Trophoblast cell (in vitro differentiated cells and primary cell): Measurements from ENCODE around the gene VTI1A.

Experiments used
- DNase-seq, 2 donors: peaks; one replicate each; pipeline ENCODE4 v3.0.0-alpha.2; 2016
- H2AFZ ChIP-seq: 2 replicates; pipeline ENCODE4 v1.6.1; 2013; ENCODE audit warnings: low read length, moderate library complexity, mild to moderate bottlenecking; ENCODE audit not compliant: insufficient read depth, poor library complexity
- H2AK5ac ChIP-seq: 2 replicates; pipeline ENCODE4 v1.6.1; 2013; ENCODE audit warnings: mild to moderate bottlenecking, low read length
- H2BK120ac ChIP-seq: 2 replicates; pipeline ENCODE4 v1.6.1; 2013; ENCODE audit warnings: low read length, mild to moderate bottlenecking, moderate library complexity; ENCODE audit not compliant: insufficient read depth, poor library complexity
- H2BK12ac ChIP-seq: 2 replicates; pipeline ENCODE4 v1.6.1; 2013; ENCODE audit warnings: mild to moderate bottlenecking, low read length, moderate library complexity
- H2BK5ac ChIP-seq: 2 replicates; pipeline ENCODE4 v1.6.1; 2013; ENCODE audit warnings: low read length, low read depth, moderate library complexity, mild to moderate bottlenecking; ENCODE audit not compliant: poor library complexity
- H3K14ac ChIP-seq: 2 replicates; pipeline ENCODE4 v1.6.1; 2013; ENCODE audit warnings: mild to moderate bottlenecking, low read length
- H3K18ac ChIP-seq: 2 replicates; pipeline ENCODE4 v1.6.1; 2013; ENCODE audit warnings: mild to moderate bottlenecking, low read length
- H3K23ac ChIP-seq: 2 replicates; pipeline ENCODE4 v1.6.1; 2013; ENCODE audit warnings: low read length
- H3K27ac ChIP-seq: 2 replicates; pipeline ENCODE4 v1.5.1; 2013; ENCODE audit warnings: low read depth, mild to moderate bottlenecking, inconsistent platforms, low read length, moderate library complexity
- H3K27me3 ChIP-seq: 2 replicates; pipeline ENCODE4 v1.6.1; 2013; ENCODE audit warnings: inconsistent platforms, mild to moderate bottlenecking, low read length, moderate library complexity; ENCODE audit not compliant: insufficient read depth
- H3K36me3 ChIP-seq, 2 experiments: 1 replicate in 1 of 2; 2 replicates in 1 of 2; pipeline ENCODE4 v1.6.1; 2013; ENCODE audit warnings: low read length in 2 of 2, mild to moderate bottlenecking in 2 of 2, moderate library complexity in 1 of 2; ENCODE audit not compliant: insufficient read depth in 2 of 2, control insufficient read depth in 1 of 2
- H3K4ac ChIP-seq: 2 replicates; pipeline ENCODE4 v1.6.1; 2013; ENCODE audit warnings: low read depth, mild to moderate bottlenecking, low read length, moderate library complexity
- H3K4me1 ChIP-seq, 2 experiments: 1 replicate in 1 of 2; 2 replicates in 1 of 2; pipeline ENCODE4 v1.6.1; 2013; ENCODE audit warnings: low read length in 2 of 2, mild to moderate bottlenecking in 2 of 2, moderate library complexity in 1 of 2; ENCODE audit not compliant: insufficient read depth in 2 of 2, control insufficient read depth in 1 of 2
- H3K4me2 ChIP-seq: 2 replicates; pipeline ENCODE4 v1.6.1; 2013; ENCODE audit warnings: inconsistent platforms, mild to moderate bottlenecking, low read length, moderate library complexity
- H3K4me3 ChIP-seq: 2 replicates; pipeline ENCODE4 v1.5.1; 2013; ENCODE audit warnings: mild to moderate bottlenecking, low read depth, low read length, inconsistent platforms
- H3K79me1 ChIP-seq: one replicate; pipeline ENCODE4 v1.6.1; 2013; ENCODE audit warnings: low read length
- H3K79me2 ChIP-seq: 2 replicates; pipeline ENCODE4 v1.6.1; 2013; ENCODE audit warnings: low read length, mild to moderate bottlenecking; ENCODE audit not compliant: control insufficient read depth, insufficient read depth, poor library complexity
- H3K9ac ChIP-seq: 2 replicates; pipeline ENCODE4 v1.6.1; 2013; ENCODE audit warnings: mild to moderate bottlenecking, low read length
- H3K9me3 ChIP-seq: 2 replicates; pipeline ENCODE4 v1.6.1; 2013; ENCODE audit warnings: low read depth, mild to moderate bottlenecking, control low read depth, inconsistent platforms, low read length; ENCODE audit not compliant: insufficient read depth
- H4K12ac ChIP-seq: 2 replicates; pipeline ENCODE4 v1.6.1; 2013; ENCODE audit warnings: low read depth, mild to moderate bottlenecking, low read length, moderate library complexity
- H4K8ac ChIP-seq: 2 replicates; pipeline ENCODE4 v1.6.1; 2013; ENCODE audit warnings: low read depth, mild to moderate bottlenecking, low read length, moderate library complexity
- H4K91ac ChIP-seq: one replicate; pipeline ENCODE4 v1.6.1; 2013; ENCODE audit warnings: low read depth, mild to moderate bottlenecking, low read length, moderate library complexity
- WGBS: extraction: QIAGEN DNeasy Blood & Tissue Kit; methylation state at CpG from one replicate; pipeline ENCODE4 v1.1.7; 2013; ENCODE audit warnings: missing lambda C conversion rate; ENCODE audit not compliant: insufficient read length, insufficient coverage; ENCODE audit errors: extremely low coverage; 5-methylcytosine and 5-hydroxymethylcytosine counted together

Gene VTI1A

GRCh38 chr10:112832361-112832878 lies 385.4 kb downstream of the VTI1A start:
- whole genome bisulfite sequencing = no CpG with 5 or more reads among the region's 7 CpGs
- Histone ChIP-seq H4K12ac (no peak overlapping the region), H2BK120ac (no peak overlapping the region), H3K9ac (no peak overlapping the region), H4K8ac (no peak overlapping the region), H3K18ac (no peak overlapping the region), H3K4me3 (no peak overlapping the region), H3K4ac (no peak overlapping the region), H3K27me3 (no peaks in the 10 kb centered on the region), H2AFZ (no peak overlapping the region), H3K23ac (no peak overlapping the region), H3K4me1 (peaks cover 8 to 10% of the 10 kb centered on the region in 2 experiments), H3K79me1 (no peaks in the 10 kb centered on the region), H3K36me3 (no peaks in the 10 kb centered on the region), H3K27ac (peak overlapping the region; percentile 10), H3K4me2 (no peak overlapping the region), H2BK12ac (no peak overlapping the region), H2BK5ac (no peak overlapping the region), H3K9me3 (no peaks in the 10 kb centered on the region), H4K91ac (no peak overlapping the region), H3K79me2 (no peaks in the 10 kb centered on the region), H3K14ac (no peak overlapping the region), H2AK5ac (no peak overlapping the region)
- peak; percentile 17 to 60 for DNase-seq

DNA sequence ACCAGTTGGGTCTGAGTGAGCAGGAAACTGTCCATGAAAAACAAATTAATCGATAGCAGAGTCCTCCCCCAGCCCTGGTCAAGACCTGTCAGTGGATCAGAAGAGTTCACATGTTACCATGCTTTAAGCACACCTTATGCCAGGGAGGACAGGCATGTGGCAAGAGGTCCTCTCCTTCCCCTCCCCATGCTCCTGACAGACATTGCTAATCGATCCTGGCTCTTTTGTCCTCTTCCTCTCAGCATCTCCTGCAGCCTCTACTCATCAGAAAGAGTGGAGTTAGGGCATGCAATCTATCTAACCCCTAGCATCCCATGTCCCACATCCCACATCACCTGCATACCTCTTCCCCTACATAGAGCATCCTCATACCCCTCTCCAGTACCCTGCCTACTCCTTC lies 385.9 kb downstream of the VTI1A start:
- Histone ChIP-seq H3K9me3 (no peaks in the 10 kb centered on the region), H3K18ac (no peak overlapping the region), H2AK5ac (no peak overlapping the region), H3K23ac (no peak overlapping the region), H2BK120ac (no peak overlapping the region), H3K27me3 (no peaks in the 10 kb centered on the region), H4K8ac (no peak overlapping the region), H3K36me3 (no peaks in the 10 kb centered on the region), H3K14ac (no peak overlapping the region), H3K79me2 (no peaks in the 10 kb centered on the region), H3K79me1 (peaks cover under 1% of the 10 kb centered on the region), H3K27ac (no peak overlapping the region), H3K4me1 (peaks cover 8 to 10% of the 10 kb centered on the region in 2 experiments), H4K12ac (no peak overlapping the region), H2BK5ac (no peak overlapping the region), H3K4me3 (no peak overlapping the region), H3K4me2 (no peak overlapping the region), H2AFZ (no peak overlapping the region), H4K91ac (no peak overlapping the region), H3K9ac (no peak overlapping the region), H3K4ac (no peak overlapping the region), H2BK12ac (no peak overlapping the region)
- WGBS = no CpG with 5 or more reads among the region's 2 CpGs
- no peak for DNase-seq

DNA sequence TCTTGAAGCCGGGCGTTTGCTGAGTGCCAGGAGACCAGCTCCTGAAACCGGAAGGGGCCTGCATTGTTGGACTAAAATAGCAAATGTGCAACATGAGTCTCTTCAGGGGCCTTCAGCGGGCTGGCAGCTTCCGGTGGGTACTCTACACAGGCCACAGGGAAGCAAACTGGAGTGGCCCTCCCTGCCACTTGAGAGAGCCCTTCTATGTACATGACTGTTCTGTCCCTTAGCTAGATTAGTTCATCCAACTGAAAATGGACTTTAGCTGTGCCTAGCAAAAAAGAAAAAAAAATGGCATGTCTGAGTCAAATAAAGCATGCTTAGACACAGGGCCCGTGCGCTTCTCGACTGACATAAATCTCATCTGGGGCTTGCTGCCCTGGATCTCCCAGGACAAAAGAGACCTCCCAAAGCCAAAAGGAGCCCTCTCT lies 387.8 kb downstream of the VTI1A start:
- H4K91ac ChIP-seq = no peak overlapping the region

DNA sequence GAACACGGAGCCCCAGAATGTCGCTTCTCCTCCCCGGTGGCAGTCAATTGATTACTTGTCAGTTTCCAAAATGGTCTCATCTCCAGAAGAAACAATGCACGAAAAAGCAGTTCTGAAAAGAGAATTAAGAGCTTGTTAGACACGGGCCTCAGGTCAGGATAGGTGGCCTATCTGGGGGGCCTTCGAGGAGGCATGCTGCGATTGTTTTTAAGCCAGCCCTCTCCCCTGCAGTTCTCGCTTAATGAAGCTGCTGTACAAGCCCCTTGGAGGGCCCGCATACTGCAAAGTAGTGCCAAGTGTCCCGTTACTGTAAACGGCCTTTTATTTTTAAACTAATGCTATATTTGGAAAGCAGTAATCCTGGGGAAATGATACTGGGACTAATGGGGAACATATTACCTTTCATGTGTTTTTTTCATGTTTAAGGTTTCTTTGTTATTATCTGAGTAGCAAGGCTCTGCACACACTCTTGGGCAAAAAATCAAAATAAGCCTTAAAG lies 388.3 kb downstream of the VTI1A start:
- Histone ChIP-seq H3K9ac (no peak overlapping the region), H4K12ac (no peak overlapping the region), H3K27me3 (no peaks in the 10 kb centered on the region), H2BK12ac (no peak overlapping the region), H3K36me3 (no peaks in the 10 kb centered on the region), H3K27ac (no peak overlapping the region), H2AFZ (no peak overlapping the region), H3K23ac (no peak overlapping the region), H3K18ac (no peak overlapping the region), H3K9me3 (no peaks in the 10 kb centered on the region), H3K4me2 (no peak overlapping the region), H2AK5ac (no peak overlapping the region), H4K91ac (no peak overlapping the region), H4K8ac (no peak overlapping the region), H3K4me3 (no peak overlapping the region), H2BK120ac (no peak overlapping the region), H3K4ac (no peak overlapping the region), H3K4me1 (peaks cover 16 to 24% of the 10 kb centered on the region in 2 experiments), H3K14ac (no peak overlapping the region), H3K79me1 (peaks cover 8% of the 10 kb centered on the region), H2BK5ac (no peak overlapping the region), H3K79me2 (no peaks in the 10 kb centered on the region)
- DNase-seq = no peak
- no CpG with 5 or more reads among the region's 11 CpGs for WGBS

More for the DNA sequence above, 387.8 kb downstream of the VTI1A start:
- Histone ChIP-seq H3K14ac (no peak overlapping the region), H3K9ac (no peak overlapping the region), H3K27me3 (no peaks in the 10 kb centered on the region), H2AFZ (no peak overlapping the region), H3K4me2 (no peak overlapping the region), H4K8ac (no peak overlapping the region), H3K36me3 (no peaks in the 10 kb centered on the region), H3K27ac (no peak overlapping the region), H3K79me2 (no peaks in the 10 kb centered on the region), H2BK12ac (no peak overlapping the region), H2BK120ac (no peak overlapping the region), H2BK5ac (no peak overlapping the region), H3K9me3 (no peaks in the 10 kb centered on the region), H3K4me3 (no peak overlapping the region), H3K4ac (no peak overlapping the region), H3K23ac (no peak overlapping the region), H3K4me1 (peaks cover 16 to 22% of the 10 kb centered on the region in 2 experiments), H3K18ac (no peak overlapping the region), H4K12ac (no peak overlapping the region), H2AK5ac (no peak overlapping the region), H3K79me1 (peaks cover 8% of the 10 kb centered on the region)
- WGBS = no CpG with 5 or more reads among the region's 8 CpGs
- DNase-seq = no peak
